Right ventricle myocardium inferior (tissue), 1 donor: ENCODE measurements around the gene CHST15. TPM values are rescaled to one million over a fixed set of nuclear protein-coding genes. Genes with fewer than 3 reads are reported as not detected.

Experiments
- ATAC-seq: fragments of 200-7000 bp; cut with Tn5 transposase; one replicate; pipeline ENCODE4 v1.9.1; 2020; ENCODE audit warnings: mild to moderate bottlenecking, moderate library complexity
- DNase-seq: peaks from one replicate; pipeline ENCODE4 v3.0.0; 2021; ENCODE audit errors: missing footprints
- intact Hi-C: fragments of 100-400 bp; cut with DNase I; formaldehyde crosslinking; loops from one replicate; pipeline ENCODE4 v1.11.0; 2022
- total RNA-seq: library from RNA; stranded (reverse); fragmentation: NEBNext Ultra II Directional; extraction: Animal tissue kit (Norgen Biotek cat#: 25700); gene quantifications from one replicate; pipeline ENCODE4 v1.2.1, GENCODE V29; 2021
- donor health status: DM: no; HTN: yes; CAD: no; lungs with severe emphysema.

CHST15 gene
- total RNA-seq, 1 donor from 2014 or later = 3.8 TPM

- ATAC-seq = no peak
- intact Hi-C loops = no loop called here
Measured at GRCh38 chr10:124073978-124074377, 19.4 kb downstream of the CHST15 start.

GRCh38 chr10:124072541-124072940 is 20.9 kb downstream of the CHST15 start:
- intact Hi-C loops = no loop called here

More at GRCh38 chr10:124073978-124074377, 19.4 kb downstream of the CHST15 start:
- no peak for DNase-seq

GRCh38 chr10:124072106-124072505 is 21.3 kb downstream of the CHST15 start:
- no peak for ATAC-seq
- no peak for DNase-seq
- intact Hi-C loops = no loop called here

More at GRCh38 chr10:124072541-124072940, 20.9 kb downstream of the CHST15 start:
- no peak for DNase-seq
- ATAC-seq = no peak

- intact Hi-C loops = no loop called here
- no peak for ATAC-seq
- DNase-seq = no peak
Measured at GRCh38 chr10:124071141-124071540, 22.3 kb downstream of the CHST15 start.

- intact Hi-C loops = no loop called here
- DNase-seq = no peak
- ATAC-seq = no peak
Measured at GRCh38 chr10:124070666-124071065, 22.7 kb downstream of the CHST15 start.

GRCh38 chr10:124069341-124070264 is 23.8 kb downstream of the CHST15 start:
- intact Hi-C loops = no loop called here
- DNase-seq (no peak), ATAC-seq (no peak)

- no peak for ATAC-seq
- intact Hi-C loops = no loop called here
Measured at GRCh38 chr10:124068929-124069328, 24.5 kb downstream of the CHST15 start.

GRCh38 chr10:124067825-124068400 is 25.5 kb downstream of the CHST15 start:
- intact Hi-C loops = no loop called here
- DNase-seq (no peak), ATAC-seq (no peak)

More at GRCh38 chr10:124068929-124069328, 24.5 kb downstream of the CHST15 start:
- DNase-seq = no peak

- ATAC-seq (no peak), DNase-seq (no peak)
- intact Hi-C loops = no loop called here
Measured at GRCh38 chr10:124066781-124067714, 26.4 kb downstream of the CHST15 start.

- DNase-seq (no peak), ATAC-seq (no peak)
- intact Hi-C loops = no loop called here
Measured at GRCh38 chr10:124066126-124066700, 27.2 kb downstream of the CHST15 start.

- ATAC-seq = no peak
- DNase-seq = no peak
- intact Hi-C loops = no loop called here
Measured at GRCh38 chr10:124065382-124066125, 27.8 kb downstream of the CHST15 start.

GRCh38 chr10:124064676-124065075 is 28.7 kb downstream of the CHST15 start:
- no peak for ATAC-seq
- DNase-seq = no peak
- intact Hi-C loops = no loop called here

GRCh38 chr10:124063750-124064603 is 29.4 kb downstream of the CHST15 start:
- no peak for DNase-seq
- intact Hi-C loops = no loop called here
- peak; percentile 23 for ATAC-seq

GRCh38 chr10:124062390-124062789 is 31.0 kb downstream of the CHST15 start:
- intact Hi-C loops = no loop called here
- DNase-seq (no peak), ATAC-seq (no peak)

GRCh38 chr10:124061030-124061429 is 32.4 kb downstream of the CHST15 start:
- intact Hi-C loops = no loop called here
- no peak for DNase-seq
- ATAC-seq = no peak

- ATAC-seq (no peak), DNase-seq (no peak)
- intact Hi-C loops = no loop called here
Measured at GRCh38 chr10:124060148-124060720, 33.2 kb downstream of the CHST15 start.

GRCh38 chr10:124059551-124059950 is 33.8 kb downstream of the CHST15 start:
- DNase-seq (no peak), ATAC-seq (no peak)
- intact Hi-C loops = no loop called here
